Suprapubic skin (tissue), 4 donors: ENCODE results near the gene ZBED1. TPM values are rescaled to one million over a fixed set of nuclear protein-coding genes. Genes with fewer than 3 reads are reported as not detected.

Source experiments
- DNase-seq, 2 donors: peaks; one replicate each; pipeline ENCODE4 v3.0.0-alpha.2; 2019; ENCODE audit warnings: low spot score in 2 of 2
- H3K27ac ChIP-seq: fragments of 200-600 bp; sonication (generic); one replicate; pipeline ENCODE4 v1.5.1; 2019
- H3K27me3 ChIP-seq: fragments of 200-600 bp; sonication (generic); one replicate; pipeline ENCODE4 v1.5.1; 2019
- H3K36me3 ChIP-seq: fragments of 200-600 bp; sonication (generic); one replicate; pipeline ENCODE4 v1.5.1; 2019
- H3K4me1 ChIP-seq: fragments of 200-600 bp; sonication (generic); one replicate; pipeline ENCODE4 v1.5.1; 2019
- H3K4me3 ChIP-seq: fragments of 200-600 bp; sonication (generic); one replicate; pipeline ENCODE4 v1.5.1; 2019; ENCODE audit warnings: mild to moderate bottlenecking
- H3K9me3 ChIP-seq: fragments of 200-600 bp; sonication (generic); one replicate; pipeline ENCODE4 v1.5.1; 2019
- EP300 ChIP-seq: sonication (generic); formaldehyde crosslinking; IDR thresholded peaks from one replicate; pipeline ENCODE4 v1.6.1; 2017; ENCODE audit warnings: antibody characterized with exemption
- POLR2A ChIP-seq, 2 donors: fragments of 450-650 bp; IDR thresholded peaks; one replicate each; pipeline ENCODE4 v1.6.1; 2017; ENCODE audit warnings: antibody characterized with exemption in 2 of 2, mild to moderate bottlenecking in 2 of 2, moderate library complexity in 2 of 2
- POLR2AphosphoS5 ChIP-seq, 3 donors: sonication (generic); formaldehyde crosslinking; IDR thresholded peaks; one replicate each; pipeline ENCODE4 v1.6.1; 2017; ENCODE audit warnings: antibody characterized with exemption in 3 of 3
- WGBS: methylation state at CpG from one replicate; pipeline ENCODE4 v1.1.5; 2018; 5-methylcytosine and 5-hydroxymethylcytosine counted together
- total RNA-seq, 4 donors: library from RNA; depleted of rRNA; stranded (reverse); fragments of >200 nt; gene quantifications; one replicate each; pipeline ENCODE4 v1.1.0, GENCODE V29; 2016
- TF ChIP-seq, protein P1 (sequence below), 2 donors: fragments of 200-600 bp in 1 of 2; fragments of 450-650 bp in 1 of 2; sonication (generic) in 1 of 2; IDR thresholded peaks; one replicate each; pipeline ENCODE4 v1.5.1; 2016 to 2019; ENCODE audit warnings: antibody characterized with exemption in 2 of 2, mild to moderate bottlenecking in 1 of 2, moderate library complexity in 1 of 2

Gene ZBED1
- total RNA-seq, 4 donors from 2014 or later: 41.5 to 67.3 (median 55.1) TPM

DNA sequence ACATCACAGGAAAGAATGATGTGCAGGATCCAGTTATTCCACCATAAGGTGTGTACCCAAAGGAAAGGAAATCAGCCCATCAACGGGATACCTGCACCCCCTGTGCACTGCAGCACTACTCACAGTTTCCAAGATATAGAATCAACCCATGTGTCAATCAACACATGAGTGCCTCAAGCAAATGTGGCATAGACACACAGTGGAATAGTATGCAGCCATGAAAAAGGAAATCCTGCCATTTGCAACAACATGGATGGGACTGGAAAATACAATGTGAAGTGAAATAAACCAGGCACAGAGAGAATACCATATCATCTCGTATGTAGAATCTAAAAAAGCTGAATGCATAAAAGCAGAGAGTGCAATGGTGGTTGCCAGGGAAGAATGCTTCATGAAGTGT, 53.3 kb downstream of the ZBED1 start:
- Histone ChIP-seq H3K27ac (no peak overlapping the region), H3K36me3 (peaks cover 3% of the 10 kb centered on the region), H3K4me1 (no peaks in the 10 kb centered on the region), H3K27me3 (no peaks in the 10 kb centered on the region), H3K4me3 (no peak overlapping the region), H3K9me3 (no peaks in the 10 kb centered on the region)
- TF ChIP-seq POLR2AphosphoS5 (IDR thresholded peaks at IDR 0.05) (no peak), POLR2A (IDR thresholded peaks at IDR 0.05) (no peak), EP300 (no peak)
- TF ChIP-seq, protein P1, sequence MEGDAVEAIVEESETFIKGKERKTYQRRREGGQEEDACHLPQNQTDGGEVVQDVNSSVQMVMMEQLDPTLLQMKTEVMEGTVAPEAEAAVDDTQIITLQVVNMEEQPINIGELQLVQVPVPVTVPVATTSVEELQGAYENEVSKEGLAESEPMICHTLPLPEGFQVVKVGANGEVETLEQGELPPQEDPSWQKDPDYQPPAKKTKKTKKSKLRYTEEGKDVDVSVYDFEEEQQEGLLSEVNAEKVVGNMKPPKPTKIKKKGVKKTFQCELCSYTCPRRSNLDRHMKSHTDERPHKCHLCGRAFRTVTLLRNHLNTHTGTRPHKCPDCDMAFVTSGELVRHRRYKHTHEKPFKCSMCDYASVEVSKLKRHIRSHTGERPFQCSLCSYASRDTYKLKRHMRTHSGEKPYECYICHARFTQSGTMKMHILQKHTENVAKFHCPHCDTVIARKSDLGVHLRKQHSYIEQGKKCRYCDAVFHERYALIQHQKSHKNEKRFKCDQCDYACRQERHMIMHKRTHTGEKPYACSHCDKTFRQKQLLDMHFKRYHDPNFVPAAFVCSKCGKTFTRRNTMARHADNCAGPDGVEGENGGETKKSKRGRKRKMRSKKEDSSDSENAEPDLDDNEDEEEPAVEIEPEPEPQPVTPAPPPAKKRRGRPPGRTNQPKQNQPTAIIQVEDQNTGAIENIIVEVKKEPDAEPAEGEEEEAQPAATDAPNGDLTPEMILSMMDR (IDR thresholded peaks at IDR 0.05): no peak
- no peak for DNase-seq
- 87% methylated on average over 2 of the region's 2 CpGs for WGBS

DNA sequence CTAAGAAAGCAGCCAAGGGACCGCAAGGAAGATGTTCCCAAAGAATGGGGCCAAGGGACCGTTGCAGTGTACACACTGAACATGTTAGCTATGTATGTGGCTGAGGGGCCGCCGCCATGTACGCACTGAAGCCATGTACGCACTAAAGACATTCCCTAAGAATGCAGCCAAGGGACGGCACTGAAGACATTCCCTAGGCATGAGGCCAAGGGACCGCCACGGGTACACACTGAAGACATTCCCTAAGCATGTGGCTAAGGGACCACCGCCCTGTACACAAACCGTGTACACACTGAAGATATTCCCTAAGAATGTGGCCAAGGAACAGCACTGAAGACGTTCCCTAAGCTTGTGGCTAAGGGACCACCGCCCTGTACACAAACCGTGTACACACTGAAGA, 54.0 kb downstream of the ZBED1 start:
- no peak for TF ChIP-seq POLR2A (IDR thresholded peaks at IDR 0.05)
- TF ChIP-seq EP300: no peak
- TF ChIP-seq, protein P1 (IDR thresholded peaks at IDR 0.05): no peak
- TF ChIP-seq POLR2AphosphoS5 (IDR thresholded peaks at IDR 0.05): no peak
- H3K4me3 ChIP-seq: no peak overlapping the region
- H3K9me3 ChIP-seq: no peaks in the 10 kb centered on the region
- H3K27me3 ChIP-seq: no peaks in the 10 kb centered on the region
- WGBS: 98% methylated on average over 14 of the region's 14 CpGs
- H3K27ac ChIP-seq: no peak overlapping the region
- no peaks in the 10 kb centered on the region for H3K4me1 ChIP-seq
- no peak for DNase-seq
- peaks cover 3% of the 10 kb centered on the region for H3K36me3 ChIP-seq

DNA sequence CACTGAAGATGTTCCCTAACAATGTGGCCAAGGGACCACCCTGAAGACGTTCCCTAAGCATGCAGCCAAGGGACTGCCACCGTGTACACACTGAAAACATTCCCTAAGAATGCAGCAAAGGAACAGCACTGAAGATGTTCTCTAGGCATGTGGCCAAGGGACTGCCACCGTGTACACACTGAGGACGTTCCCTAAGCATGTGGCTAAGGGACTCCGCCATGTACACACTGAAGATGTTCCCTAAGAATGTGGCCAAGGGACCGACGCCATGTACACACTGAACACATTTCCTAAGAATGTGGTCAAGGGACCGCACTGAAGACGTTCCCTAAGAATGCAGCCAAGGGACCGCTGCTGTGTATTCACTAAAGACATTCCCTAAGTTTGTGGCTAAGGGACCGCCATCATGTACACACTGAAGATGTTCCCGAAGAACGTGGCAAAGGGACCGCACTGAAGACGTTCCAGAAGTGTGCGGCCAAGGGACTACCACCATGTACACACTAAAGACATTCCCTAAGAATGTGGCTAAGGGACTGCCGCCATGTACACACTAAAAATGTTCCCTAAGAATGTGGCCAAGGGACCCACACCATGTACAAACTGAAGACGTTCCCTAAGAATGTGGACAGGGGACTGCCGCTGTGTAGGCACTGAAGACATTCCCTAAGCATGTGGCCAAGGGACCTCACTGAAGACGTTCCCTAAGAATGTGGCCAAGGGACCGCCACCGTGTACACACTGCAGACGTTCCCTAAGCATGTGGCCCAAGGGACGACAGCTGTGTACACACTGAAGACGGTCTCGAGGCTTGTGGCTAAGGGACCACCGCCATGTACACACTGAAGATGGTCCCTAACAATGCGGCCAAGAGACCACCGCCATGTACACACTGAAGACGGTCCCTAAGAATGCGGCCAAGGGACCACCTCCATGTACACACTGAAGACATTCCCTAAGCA, 54.8 kb downstream of the ZBED1 start:
- no peak overlapping the region for H3K27ac ChIP-seq
- DNase-seq: no peak
- no peaks in the 10 kb centered on the region for H3K27me3 ChIP-seq
- H3K4me3 ChIP-seq: no peak overlapping the region
- H3K9me3 ChIP-seq: no peaks in the 10 kb centered on the region
- H3K36me3 ChIP-seq: peaks cover 3% of the 10 kb centered on the region
- WGBS: 93% methylated on average over 16 of the region's 31 CpGs
- H3K4me1 ChIP-seq: no peaks in the 10 kb centered on the region
- TF ChIP-seq POLR2AphosphoS5 (IDR thresholded peaks at IDR 0.05) (no peak), EP300 (no peak), POLR2A (IDR thresholded peaks at IDR 0.05) (no peak)
- TF ChIP-seq, protein P1 (IDR thresholded peaks at IDR 0.05): no peak

DNA sequence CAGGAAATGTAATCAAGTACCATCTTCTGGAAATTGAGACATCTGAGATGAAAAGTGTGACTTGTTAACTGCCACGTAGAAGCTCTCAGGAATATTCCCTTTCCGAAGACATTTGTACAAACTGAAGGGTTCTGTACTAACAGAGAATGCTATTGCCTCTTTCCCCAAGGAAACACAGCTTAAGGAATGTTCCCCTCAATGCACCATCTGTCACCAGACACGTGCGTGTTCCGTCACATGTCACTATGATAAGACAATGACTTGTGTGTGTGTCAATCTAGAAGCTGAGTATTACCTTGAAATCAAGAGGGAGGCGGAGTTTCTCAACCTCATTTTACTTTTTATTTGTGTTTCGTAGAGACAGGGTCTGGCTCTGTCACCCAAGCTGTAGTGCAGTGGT, 58.1 kb downstream of the ZBED1 start:
- Histone ChIP-seq H3K9me3 (no peaks in the 10 kb centered on the region), H3K27ac (no peak overlapping the region), H3K4me1 (no peaks in the 10 kb centered on the region), H3K27me3 (no peaks in the 10 kb centered on the region), H3K36me3 (peaks cover 13% of the 10 kb centered on the region), H3K4me3 (no peak overlapping the region)
- no peak for TF ChIP-seq POLR2A (IDR thresholded peaks at IDR 0.05)
- no peak for TF ChIP-seq POLR2AphosphoS5 (IDR thresholded peaks at IDR 0.05)
- TF ChIP-seq, protein P1 (IDR thresholded peaks at IDR 0.05): no peak
- TF ChIP-seq EP300: no peak
- WGBS: 86% methylated on average over 7 of the region's 7 CpGs
- no peak for DNase-seq

DNA sequence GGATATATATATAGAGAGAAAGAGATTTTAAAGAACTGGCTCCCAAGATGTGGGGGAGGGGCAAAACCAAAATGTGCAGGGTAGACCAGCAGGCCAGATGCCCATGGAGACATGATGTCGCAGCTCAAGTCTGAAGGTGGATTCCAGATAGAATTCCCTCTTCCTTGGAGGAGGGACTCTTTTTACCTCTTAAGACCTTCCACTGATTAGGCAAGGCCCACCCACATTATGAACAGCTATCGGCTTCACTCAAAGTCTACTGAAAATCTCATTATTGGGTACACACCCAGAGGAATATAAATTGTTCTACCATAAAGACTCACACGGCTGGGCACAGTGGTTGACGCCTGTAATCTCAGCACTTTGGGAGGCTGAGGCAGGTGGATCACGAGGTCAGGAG, 59.3 kb downstream of the ZBED1 start:
- no peak overlapping the region for H3K27ac ChIP-seq
- DNase-seq: no peak
- H3K4me3 ChIP-seq: no peak overlapping the region
- H3K4me1 ChIP-seq: no peaks in the 10 kb centered on the region
- H3K27me3 ChIP-seq: no peaks in the 10 kb centered on the region
- peaks cover 11% of the 10 kb centered on the region for H3K36me3 ChIP-seq
- TF ChIP-seq, protein P1 (IDR thresholded peaks at IDR 0.05): no peak
- TF ChIP-seq POLR2AphosphoS5 (IDR thresholded peaks at IDR 0.05) (no peak), EP300 (no peak), POLR2A (IDR thresholded peaks at IDR 0.05) (no peak)
- 95% methylated on average over 5 of the region's 5 CpGs for WGBS
- no peaks in the 10 kb centered on the region for H3K9me3 ChIP-seq
